22Rv1 (cell line): ENCODE measurements around the gene TMEM88.

Experiments used
- CTCF ChIP-seq: fragments of 450-650 bp; IDR thresholded peaks from 2 replicates; pipeline ENCODE4 v1.5.1; 2017; ENCODE audit warnings: mild to moderate bottlenecking
- ZFX ChIP-seq: fragments of 450-650 bp; IDR thresholded peaks from 2 replicates; pipeline ENCODE4 v1.6.1; 2017; ENCODE audit warnings: antibody characterized with exemption, borderline replicate concordance

GRCh38 chr17:7832431-7832830, 22.4 kb upstream of the TMEM88 start:
- TF ChIP-seq CTCF (no peak), ZFX (no peak)
